ENCODE data around the gene PSMD14.
"Not testable (repeated sequence)": the region's sequence is repeated elsewhere in the genome, so short reads cannot be mapped to it uniquely, and the experiment has no call there.

Gene PSMD14

DNA sequence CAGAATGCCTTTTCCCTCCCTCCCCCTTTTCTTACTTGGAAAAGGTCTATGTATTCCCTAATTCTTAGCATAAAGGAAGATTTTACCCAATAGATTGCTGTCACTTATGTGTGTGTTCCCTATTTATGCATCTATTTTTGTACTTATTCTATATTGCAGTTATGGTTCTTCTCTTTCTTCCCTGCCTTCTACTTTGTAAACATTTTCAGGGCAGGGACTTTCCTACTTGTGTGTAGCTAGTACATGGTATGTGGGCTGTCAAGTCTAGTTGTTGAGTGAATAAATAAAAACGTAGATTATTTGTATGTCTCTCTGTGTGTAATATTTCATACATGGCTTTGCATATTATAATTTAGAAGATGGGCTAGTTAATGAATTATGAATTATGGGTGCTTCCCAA, 45.3 kb downstream of the PSMD14 start:
- no peak for DNase-seq
- Mint-ChIP-seq H3K9me3 (no peaks in the 10 kb centered on the region), H3K4me3 (no peak overlapping the region), H3K36me3 (peaks cover 18% of the 10 kb centered on the region), H3K27ac (no peak overlapping the region), H3K4me1 (no peaks in the 10 kb centered on the region), H3K27me3 (no peaks in the 10 kb centered on the region)
- CTCF ChIA-PET, result no interaction called here

- Mint-ChIP-seq H3K36me3 (peaks cover 15% of the 10 kb centered on the region), H3K4me1 (no peaks in the 10 kb centered on the region), H3K27ac (no peak overlapping the region), H3K4me3 (no peak overlapping the region), H3K9me3 (no peaks in the 10 kb centered on the region), H3K27me3 (no peaks in the 10 kb centered on the region)
- CTCF ChIA-PET, result no interaction called here
- DNase-seq, result no peak
Observed at GRCh38 chr2:161354106-161354505, 45.9 kb downstream of the PSMD14 start.

GRCh38 chr2:161355106-161355505, 46.9 kb downstream of the PSMD14 start:
- DNase-seq, result no peak
- Mint-ChIP-seq H3K36me3 (peaks cover 15% of the 10 kb centered on the region), H3K27me3 (no peaks in the 10 kb centered on the region), H3K4me3 (no peak overlapping the region), H3K27ac (no peak overlapping the region), H3K9me3 (no peaks in the 10 kb centered on the region), H3K4me1 (no peaks in the 10 kb centered on the region)
- CTCF ChIA-PET, result no interaction called here

GRCh38 chr2:161355983-161356382, 47.8 kb downstream of the PSMD14 start:
- CTCF ChIA-PET, result no interaction called here
- Mint-ChIP-seq H3K4me1 (no peaks in the 10 kb centered on the region), H3K9me3 (peaks cover 2% of the 10 kb centered on the region)

DNA sequence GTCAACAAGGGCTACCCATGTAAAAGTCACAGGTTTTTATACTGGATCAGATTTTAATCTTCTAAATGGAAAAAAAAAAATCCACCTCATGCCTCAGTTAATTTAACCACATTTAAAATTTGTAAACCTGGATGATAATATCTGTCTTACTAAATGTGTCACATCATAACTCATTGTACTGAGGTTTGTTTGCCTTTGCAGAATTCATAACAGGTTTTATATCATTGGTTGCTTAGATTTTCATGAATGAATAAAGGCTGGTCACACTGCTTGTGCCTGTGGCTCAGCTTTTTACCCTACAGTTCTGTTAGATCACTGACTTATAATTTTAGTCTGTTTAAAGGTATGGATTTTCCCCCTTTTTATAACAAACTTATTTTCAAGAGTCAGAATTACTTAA, 48.9 kb downstream of the PSMD14 start:
- no peak for DNase-seq
- CTCF ChIA-PET, result no interaction called here
- Mint-ChIP-seq H3K36me3 (peaks cover 17% of the 10 kb centered on the region), H3K4me3 (no peak overlapping the region), H3K27ac (no peak overlapping the region), H3K9me3 (peaks cover 7% of the 10 kb centered on the region), H3K4me1 (no peaks in the 10 kb centered on the region), H3K27me3 (no peaks in the 10 kb centered on the region)

More at GRCh38 chr2:161355983-161356382, 47.8 kb downstream of the PSMD14 start:
- Mint-ChIP-seq H3K27ac (no peak overlapping the region), H3K4me3 (no peak overlapping the region), H3K27me3 (no peaks in the 10 kb centered on the region), H3K36me3 (peaks cover 15% of the 10 kb centered on the region)
- DNase-seq, result no peak

GRCh38 chr2:161358838-161359237, 50.6 kb downstream of the PSMD14 start:
- no peaks in the 10 kb centered on the region for H3K27me3 Mint-ChIP-seq
- H3K9me3 Mint-ChIP-seq, result peaks cover 15% of the 10 kb centered on the region
- no peak for DNase-seq
- H3K4me1 Mint-ChIP-seq, result no peaks in the 10 kb centered on the region
- H3K27ac Mint-ChIP-seq, result no peak overlapping the region
- CTCF ChIA-PET, result no interaction called here
- peaks cover 29% of the 10 kb centered on the region for H3K36me3 Mint-ChIP-seq
- H3K4me3 Mint-ChIP-seq, result no peak overlapping the region

DNA sequence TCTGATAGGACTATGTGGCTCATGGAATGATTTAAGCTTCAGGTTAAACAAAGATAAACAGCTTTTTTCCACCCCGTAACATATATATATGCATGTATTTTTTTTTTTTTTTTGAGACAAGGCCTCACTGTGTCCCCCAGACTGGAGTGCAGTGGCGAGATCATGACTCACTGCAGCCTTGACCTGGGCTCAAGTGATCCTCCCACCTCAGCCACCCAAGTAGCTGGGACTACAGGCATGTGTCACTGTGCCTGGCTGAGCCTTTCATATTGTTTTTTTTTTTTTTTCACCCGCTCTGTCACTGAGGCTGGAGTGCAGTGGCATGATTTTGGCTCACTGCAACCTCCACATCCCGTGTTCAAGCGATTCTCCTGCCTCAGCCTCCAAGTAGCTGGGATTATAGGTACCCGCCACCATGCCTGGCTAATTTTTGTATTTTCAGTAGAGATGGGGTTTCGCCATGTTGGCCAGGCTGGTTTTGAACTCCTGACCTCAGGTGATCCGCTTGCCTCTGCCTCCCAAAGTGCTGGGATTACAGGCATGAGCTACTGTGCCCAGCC, 52.0 kb downstream of the PSMD14 start:
- H3K27me3 Mint-ChIP-seq, H3K27ac Mint-ChIP-seq, H3K4me1 Mint-ChIP-seq, H3K4me3 Mint-ChIP-seq, CTCF ChIA-PET, DNase-seq: not testable (repeated sequence)
- H3K36me3 Mint-ChIP-seq, result peaks cover 34% of the 10 kb centered on the region
- peaks cover 15% of the 10 kb centered on the region for H3K9me3 Mint-ChIP-seq

DNA sequence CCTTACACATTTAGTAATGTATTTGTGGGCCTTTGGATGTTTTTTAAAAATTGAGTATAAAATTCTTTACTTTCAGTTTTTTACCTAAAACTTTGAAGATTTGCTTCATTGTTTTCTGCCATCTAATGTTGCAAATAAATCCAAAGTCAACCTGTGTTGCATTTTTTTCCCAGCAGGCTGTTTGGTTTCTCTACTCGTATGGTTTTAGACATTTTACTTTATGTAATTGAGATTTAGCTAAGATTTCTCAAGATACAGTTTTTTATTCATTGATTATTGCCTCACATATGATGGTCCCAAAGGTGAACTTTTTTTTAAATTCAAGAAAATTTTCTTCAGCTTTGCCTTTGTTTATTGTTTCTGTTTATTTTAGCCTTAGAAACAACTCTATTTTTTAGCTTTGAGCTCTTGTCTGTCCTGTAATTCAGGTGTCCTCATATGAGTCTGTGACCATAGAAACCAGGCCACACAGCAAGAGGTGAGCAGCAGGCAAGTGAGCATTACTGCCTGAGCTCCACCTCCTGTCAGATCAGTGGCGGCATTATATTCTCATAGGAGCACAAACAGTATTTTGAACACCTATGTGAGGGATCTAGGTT, 54.4 kb downstream of the PSMD14 start:
- H3K36me3 Mint-ChIP-seq, result peaks cover 36% of the 10 kb centered on the region
- no peak overlapping the region for H3K4me3 Mint-ChIP-seq
- no peaks in the 10 kb centered on the region for H3K4me1 Mint-ChIP-seq
- no peak overlapping the region for H3K27ac Mint-ChIP-seq
- no peaks in the 10 kb centered on the region for H3K27me3 Mint-ChIP-seq
- H3K9me3 Mint-ChIP-seq, result peaks cover 15% of the 10 kb centered on the region
- CTCF ChIA-PET, result no interaction called here
- no peak for DNase-seq

DNA sequence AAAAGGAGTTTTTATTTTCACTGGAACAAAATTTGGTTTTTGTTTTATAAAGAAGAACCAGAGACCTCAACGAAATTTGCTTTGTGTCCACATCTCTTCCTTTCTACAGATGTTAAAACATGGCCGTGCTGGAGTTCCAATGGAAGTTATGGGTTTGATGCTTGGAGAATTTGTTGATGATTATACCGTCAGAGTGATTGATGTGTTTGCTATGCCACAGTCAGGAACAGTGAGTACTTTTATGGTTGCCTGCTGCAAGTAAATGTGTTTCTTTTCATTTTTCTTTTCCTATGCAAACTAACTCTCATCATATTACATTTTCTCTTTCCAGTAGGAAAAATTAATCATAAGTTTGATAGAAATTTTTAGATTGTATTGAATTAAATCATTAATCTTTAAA, 59.5 kb downstream of the PSMD14 start:
- no peak overlapping the region for H3K27ac Mint-ChIP-seq
- CTCF ChIA-PET, result interaction anchor here (0.7 kb wide), 1 partner anchor 15 kb away, joined by 3 read pairs; no protein-coding TSS in a partner anchor
- no peak overlapping the region for H3K4me3 Mint-ChIP-seq
- no peaks in the 10 kb centered on the region for H3K4me1 Mint-ChIP-seq
- H3K9me3 Mint-ChIP-seq, result peaks cover 4% of the 10 kb centered on the region
- no peaks in the 10 kb centered on the region for H3K27me3 Mint-ChIP-seq
- H3K36me3 Mint-ChIP-seq, result peaks cover 28% of the 10 kb centered on the region
- no peak for DNase-seq

DNA sequence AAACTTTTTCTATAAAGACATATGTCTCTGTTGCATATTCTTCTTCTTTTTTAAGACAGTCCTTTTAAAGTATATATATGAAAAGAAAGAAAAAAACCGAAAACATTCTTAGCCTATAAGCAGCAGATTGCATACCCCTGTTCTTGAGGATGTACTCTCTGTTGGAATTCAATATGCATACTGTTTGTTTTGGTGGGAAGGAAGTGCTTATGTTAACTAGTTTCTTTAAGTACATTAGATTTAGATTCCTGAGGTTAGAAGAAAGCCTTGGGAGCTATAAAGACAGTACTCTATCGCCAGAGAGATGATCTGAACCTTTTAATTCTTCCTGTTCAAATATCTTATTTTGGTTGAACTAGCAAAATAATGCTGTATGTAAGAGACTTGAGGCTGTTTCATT, 61.1 kb downstream of the PSMD14 start:
- H3K4me1 Mint-ChIP-seq, result no peaks in the 10 kb centered on the region
- H3K36me3 Mint-ChIP-seq, result peaks cover 16% of the 10 kb centered on the region
- DNase-seq, result no peak
- CTCF ChIA-PET, result no interaction called here
- H3K9me3 Mint-ChIP-seq, result no peaks in the 10 kb centered on the region
- H3K27me3 Mint-ChIP-seq, result no peaks in the 10 kb centered on the region
- no peak overlapping the region for H3K4me3 Mint-ChIP-seq
- H3K27ac Mint-ChIP-seq, result no peak overlapping the region

DNA sequence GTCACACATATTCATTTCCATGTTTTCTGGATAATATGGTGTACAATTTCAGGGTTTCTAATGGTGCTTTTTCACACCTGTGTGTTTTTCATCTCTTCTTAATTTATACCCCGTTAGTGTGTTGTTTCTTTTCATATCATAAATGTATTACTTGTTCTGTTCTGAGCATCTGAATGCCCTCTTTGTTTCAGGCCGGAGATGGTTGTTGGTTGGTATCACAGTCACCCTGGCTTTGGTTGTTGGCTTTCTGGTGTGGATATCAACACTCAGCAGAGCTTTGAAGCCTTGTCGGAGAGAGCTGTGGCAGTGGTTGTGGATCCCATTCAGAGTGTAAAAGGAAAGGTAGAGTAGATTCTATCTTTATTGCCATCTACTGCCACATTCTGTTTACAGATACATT, 62.8 kb downstream of the PSMD14 start:
- Mint-ChIP-seq H3K27me3 (no peaks in the 10 kb centered on the region), H3K9me3 (no peaks in the 10 kb centered on the region), H3K4me3 (no peak overlapping the region), H3K4me1 (no peaks in the 10 kb centered on the region), H3K27ac (peak overlapping the region; percentile 25), H3K36me3 (peaks cover 19% of the 10 kb centered on the region)
- DNase-seq, result no peak
- CTCF ChIA-PET, result no interaction called here

GRCh38 chr2:161371869-161372268, 63.6 kb downstream of the PSMD14 start:
- CTCF ChIA-PET, result no interaction called here
- H3K36me3 Mint-ChIP-seq, result peaks cover 20% of the 10 kb centered on the region
- no peaks in the 10 kb centered on the region for H3K9me3 Mint-ChIP-seq

DNA sequence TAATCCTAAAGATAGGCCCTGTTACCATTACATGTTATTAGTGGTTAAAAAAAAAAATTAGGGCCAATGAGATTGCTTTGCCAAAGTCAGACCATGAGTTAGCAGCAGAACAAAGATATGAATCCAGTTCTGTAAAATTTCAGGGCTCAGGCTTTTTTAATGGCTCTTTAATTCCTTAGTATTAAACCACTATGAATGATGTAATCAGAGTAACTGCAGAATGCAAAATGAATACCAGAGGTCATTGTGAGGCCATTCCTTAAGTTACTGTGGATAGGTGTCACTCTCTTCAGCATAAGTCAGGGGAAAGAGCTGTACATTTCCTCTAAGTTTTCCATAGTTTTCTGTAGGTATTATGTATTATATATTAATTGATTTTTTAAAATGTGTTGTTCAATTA, 65.7 kb downstream of the PSMD14 start:
- no peaks in the 10 kb centered on the region for H3K9me3 Mint-ChIP-seq
- H3K27ac Mint-ChIP-seq, result no peak overlapping the region
- peaks cover 16% of the 10 kb centered on the region for H3K36me3 Mint-ChIP-seq
- no peak overlapping the region for H3K4me3 Mint-ChIP-seq
- CTCF ChIA-PET, result no interaction called here
- no peaks in the 10 kb centered on the region for H3K4me1 Mint-ChIP-seq
- DNase-seq, result no peak
- no peaks in the 10 kb centered on the region for H3K27me3 Mint-ChIP-seq

More at GRCh38 chr2:161371869-161372268, 63.6 kb downstream of the PSMD14 start:
- Mint-ChIP-seq H3K27me3 (no peaks in the 10 kb centered on the region), H3K27ac (no peak overlapping the region), H3K4me1 (no peaks in the 10 kb centered on the region), H3K4me3 (no peak overlapping the region)
- no peak for DNase-seq

GRCh38 chr2:161374446-161374845, 66.2 kb downstream of the PSMD14 start:
- H3K27ac Mint-ChIP-seq, result no peak overlapping the region
- peaks cover 16% of the 10 kb centered on the region for H3K36me3 Mint-ChIP-seq
- CTCF ChIA-PET, result interaction anchor here (0.6 kb wide), 1 partner anchor 1264 kb away, joined by 3 read pairs; no protein-coding TSS in a partner anchor
- H3K27me3 Mint-ChIP-seq, result no peaks in the 10 kb centered on the region
- H3K4me3 Mint-ChIP-seq, result no peak overlapping the region
- DNase-seq, result no peak
- H3K4me1 Mint-ChIP-seq, result no peaks in the 10 kb centered on the region
- H3K9me3 Mint-ChIP-seq, result no peaks in the 10 kb centered on the region

DNA sequence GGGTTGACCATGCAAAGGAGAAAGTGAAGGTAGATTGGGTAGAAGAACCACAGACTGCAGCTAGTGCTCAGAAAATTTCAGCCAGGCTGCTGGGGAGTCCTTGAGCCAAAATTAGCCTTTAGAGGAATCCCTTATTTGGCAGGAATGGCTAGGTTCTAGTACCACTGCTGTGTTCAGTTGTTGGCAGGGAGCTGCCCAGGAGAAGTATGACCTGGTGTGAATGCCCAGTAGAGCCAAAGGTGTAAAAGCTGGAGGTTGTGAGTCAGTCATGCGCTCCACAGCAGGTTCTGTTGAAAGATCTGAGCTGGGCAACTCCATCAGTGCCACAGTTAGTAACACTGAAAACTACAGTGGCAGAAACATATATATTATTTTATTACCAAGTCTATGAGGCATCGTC, 71.5 kb downstream of the PSMD14 start:
- CTCF ChIA-PET, result no interaction called here
- Mint-ChIP-seq H3K9me3 (no peaks in the 10 kb centered on the region), H3K36me3 (peaks cover 8% of the 10 kb centered on the region), H3K27ac (no peak overlapping the region), H3K27me3 (no peaks in the 10 kb centered on the region), H3K4me1 (peaks cover 8% of the 10 kb centered on the region), H3K4me3 (no peak overlapping the region)
- DNase-seq, result no peak

Data from activated naive CD4-positive, alpha-beta T cell treated with anti-CD3 and anti-CD28 coated beads, Interleukin-2, amount 10 ng/mL, durations not matched to agents 7 days and 5 days (primary cell).